GM12878 (cell line): ENCODE data around the gene ANO2. TPM values are rescaled to one million over a fixed set of nuclear protein-coding genes. Genes with fewer than 3 reads are reported as not detected.

ENCODE experiments used
- ATAC-seq: fragments of 200-7000 bp; cut with Tn5 transposase; 3 replicates; pipeline ENCODE4 v1.9.1; 2020; ENCODE audit warnings: mild to moderate bottlenecking, moderate library complexity
- BruUV-seq: library from RNA; stranded (reverse); fragments of 400-500 nt; replicated peaks from 2 replicates; lab custom pipeline; 2021; lab: Mats Ljungman, UMichigan
- CTCF ChIA-PET: fragments of 300-600 bp; sonication (Branson Sonifier 250); formaldehyde crosslinking; extraction: SDS; loops from one replicate; lab custom pipeline; 2021; ENCODE audit warnings: inconsistent platforms; lab: Yijun Ruan, JAX
- POLR2A ChIA-PET: fragments of 350-600 bp; formaldehyde crosslinking; extraction: SDS; loops from one replicate; lab custom pipeline; 2021; ENCODE audit warnings: inconsistent platforms; lab: Charles Lee
- RAD21 ChIA-PET: fragments of 300-600 bp; sonication (Branson Sonifier 250); formaldehyde crosslinking; loops from one replicate; lab custom pipeline; 2023; ENCODE audit warnings: antibody characterized with exemption; ENCODE audit not compliant: unreplicated experiment; lab: Charles Lee
- SMC1A ChIA-PET: fragments of 300-600 bp; sonication (Branson Sonifier 250); formaldehyde crosslinking; loops from one replicate; lab custom pipeline; 2023; ENCODE audit not compliant: unreplicated experiment, uncharacterized antibody; lab: Charles Lee
- DNase-seq: peaks from one replicate; pipeline ENCODE4 v3.0.0-alpha.2; 2011; ENCODE audit warnings: low read depth, low spot score
- FAIRE-seq: peaks from 3 replicates; lab custom pipeline; 2011; peaks lifted over from hg19 to GRCh38; lab: Jason Lieb, UNC
- H2AFZ ChIP-seq: 2 replicates; pipeline ENCODE4 v1.6.0; 2011; ENCODE audit warnings: low read depth, low read length, control low read depth; ENCODE audit not compliant: control insufficient read depth
- H3K27ac ChIP-seq: 2 replicates; pipeline ENCODE4 v1.5.1; 2011; ENCODE audit warnings: control low read depth; ENCODE audit not compliant: control insufficient read depth, insufficient read depth
- H3K27me3 ChIP-seq, 2 experiments: replicated peaks in 1 of 2; 2 replicates each; pipeline versions ENCODE4 v1.6.0 to v1.6.1; 2011; ENCODE audit warnings: low read length in 1 of 2; ENCODE audit not compliant: control insufficient read depth in 2 of 2, insufficient read depth in 2 of 2
- H3K36me3 ChIP-seq, 2 experiments: 2 replicates each; pipeline ENCODE4 v1.5.1; 2011; ENCODE audit warnings: low read length in 1 of 2; ENCODE audit not compliant: control insufficient read depth in 2 of 2, insufficient read depth in 2 of 2
- H3K4me1 ChIP-seq: 2 replicates; pipeline ENCODE4 v1.6.1; 2011; ENCODE audit warnings: mild to moderate bottlenecking, low read length, moderate library complexity, mixed read lengths; ENCODE audit not compliant: control insufficient read depth, insufficient read depth
- H3K4me2 ChIP-seq: 2 replicates; pipeline ENCODE4 v1.6.0; 2011; ENCODE audit warnings: control low read depth; ENCODE audit not compliant: control insufficient read depth, insufficient read depth
- H3K4me3 ChIP-seq: fragments of 200-600 bp; sonication (generic); 2 replicates; pipeline ENCODE4 v1.5.1; 2016
- H3K79me2 ChIP-seq: 2 replicates; pipeline ENCODE4 v1.6.0; 2011; ENCODE audit warnings: low read length; ENCODE audit not compliant: control insufficient read depth, insufficient read depth
- H3K9ac ChIP-seq: 2 replicates; pipeline ENCODE4 v1.8.0; 2011; ENCODE audit warnings: low read length, control low read depth, mixed read lengths; ENCODE audit not compliant: control insufficient read depth, insufficient read depth
- H3K9me3 ChIP-seq: replicated peaks from 3 replicates; pipeline ENCODE4 v1.5.1; 2011; ENCODE audit warnings: mild to moderate bottlenecking, low read length; ENCODE audit not compliant: control insufficient read depth, insufficient read depth
- H4K20me1 ChIP-seq: 2 replicates; pipeline ENCODE4 v1.6.0; 2011; ENCODE audit not compliant: control insufficient read depth, insufficient read depth
- BACH1 ChIP-seq: fragments of 450-650 bp; IDR thresholded peaks from 2 replicates; pipeline ENCODE4 v1.6.1; 2017; ENCODE audit warnings: mild to moderate bottlenecking, borderline replicate concordance
- CBX5 ChIP-seq: sonication (generic); IDR thresholded peaks from 2 replicates; pipeline ENCODE4 v1.6.1; 2016; ENCODE audit warnings: low read depth, moderate library complexity, mild to moderate bottlenecking, inconsistent platforms
- ESRRA ChIP-seq: IDR thresholded peaks from 2 replicates; pipeline ENCODE4 v1.6.1; 2012; ENCODE audit warnings: mild to moderate bottlenecking, low read length, improper control_type of control experiment
- HSF1 ChIP-seq: fragments of 150-350 bp; IDR thresholded peaks from 2 replicates; pipeline ENCODE4 v1.6.1; 2014; ENCODE audit warnings: mild to moderate bottlenecking, low read depth, low read length
- IRF4 ChIP-seq: IDR thresholded peaks from 2 replicates; pipeline ENCODE4 v1.6.1; 2011; ENCODE audit warnings: low read depth, low read length
- IRF5 ChIP-seq: fragments of 450-650 bp; IDR thresholded peaks from 2 replicates; pipeline ENCODE4 v1.6.1; 2017; ENCODE audit warnings: borderline replicate concordance
- PML ChIP-seq: IDR thresholded peaks from 2 replicates; pipeline ENCODE4 v1.6.1; 2012; ENCODE audit warnings: low read length, inconsistent platforms
- RCOR1 ChIP-seq: conservative IDR thresholded peaks from 2 replicates; pipeline ENCODE4 v1.6.1; 2012; ENCODE audit warnings: low read depth, low read length, improper control_type of control experiment
- SRF ChIP-seq, 2 experiments: IDR thresholded peaks; 2 replicates each; pipeline ENCODE4 v1.6.1; 2011; ENCODE audit warnings: low read depth in 2 of 2, low read length in 2 of 2, mild to moderate bottlenecking in 1 of 2, moderate library complexity in 1 of 2
- TCF3 ChIP-seq: IDR thresholded peaks from 2 replicates; pipeline ENCODE4 v1.6.1; 2012; ENCODE audit warnings: low read depth, mild to moderate bottlenecking, low read length, borderline replicate concordance; ENCODE audit not compliant: insufficient read depth
- WGBS: methylation state at CpG from one replicate; pipeline ENCODE4 v1.1.6; 2016; ENCODE audit warnings: low lambda C conversion rate; ENCODE audit not compliant: insufficient replicate concordance, insufficient coverage; ENCODE audit errors: missing lambda C conversion rate; 5-methylcytosine and 5-hydroxymethylcytosine counted together
- in situ Hi-C: fragments of 300-500 bp; cut with MboI; formaldehyde crosslinking; loops from 9 replicates; pipeline ENCODE4 v1.14.3; 2018; ENCODE audit warnings: mixed read lengths
- intact Hi-C: fragments of 100-400 bp; cut with micrococcal nuclease; formaldehyde crosslinking; loops from one replicate; pipeline ENCODE4 v1.14.2; 2022; ENCODE audit not compliant: unreplicated experiment
- polyA plus RNA-seq, 11 experiments: library from polyadenylated mRNA; depleted of rRNA in 4 of 11; unstranded in 6 of 11; stranded (reverse) in 5 of 11; fragments of >200 nt; fragmentation: Nextera tagmentation in 4 of 11; fragmentation: Illumina TruSeq in 1 of 11; extraction: Ambion mirVana in 4 of 11; extraction: Trizol in 1 of 11; gene quantifications; 1 replicate in 1 of 11; 2 replicates in 10 of 11; pipeline versions ENCODE4 v1.2.1 to v1.2.3, GENCODE V29; 2011 to 2016; ENCODE audit warnings: inconsistent platforms in 2 of 11, missing spikeins in 2 of 11, low read depth in 1 of 11
- total RNA-seq, 4 experiments: library from RNA; depleted of rRNA in 3 of 4; stranded (reverse); fragments of >200 nt in 3 of 4; fragmentation: Illumina TruSeq in 1 of 4; extraction: Trizol in 1 of 4; gene quantifications; 2 replicates each; pipeline versions ENCODE4 v1.2.1 to v1.2.3, GENCODE V29; 2013 to 2021
- TF ChIP-seq, protein P1 (sequence below): fragments of 450-650 bp; IDR thresholded peaks from 2 replicates; pipeline ENCODE4 v1.6.1; 2018; ENCODE audit warnings: mild to moderate bottlenecking, low read depth, moderate library complexity; ENCODE audit not compliant: partially characterized antibody
- TF ChIP-seq, protein P2 (sequence below): fragments of 450-650 bp; conservative IDR thresholded peaks from 2 replicates; pipeline ENCODE4 v1.6.1; 2017; ENCODE audit warnings: mild to moderate bottlenecking, moderate library complexity
- TF ChIP-seq, protein P3 (sequence below): fragments of 450-650 bp; IDR thresholded peaks from 2 replicates; pipeline ENCODE4 v1.6.1; 2017; ENCODE audit warnings: mild to moderate bottlenecking, moderate library complexity

The ANO2 gene
- total and polyA plus RNA-seq, 10 of the 15 experiments (the other 5 are each of a cell fraction or from before 2014, with no cell fraction given): not detected

DNA sequence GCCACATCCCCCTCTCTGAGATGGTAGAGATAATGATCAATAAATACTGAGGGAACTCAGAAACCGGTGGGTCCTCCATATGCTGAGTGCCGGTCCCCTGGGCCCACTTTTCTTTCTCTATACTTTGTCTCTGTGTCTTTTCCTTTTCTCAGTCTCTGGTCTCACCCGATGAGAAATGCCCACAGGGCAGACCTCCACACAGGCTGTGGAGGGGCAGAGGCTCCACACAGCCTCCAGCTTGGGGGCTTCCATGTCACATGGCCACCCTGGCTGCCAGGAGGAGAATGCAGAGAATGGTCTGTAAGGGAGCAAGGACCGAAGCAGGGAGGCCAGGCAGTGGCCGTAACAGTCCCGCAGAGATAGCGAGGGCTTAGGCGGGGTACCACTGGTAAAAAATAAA is 407.3 kb downstream of the ANO2 start:
- Histone ChIP-seq H3K4me2 (no peak overlapping the region), H3K27me3 (no peaks in the 10 kb centered on the region; a peak in 1 of 4 replicates), H3K4me1 (no peaks in the 10 kb centered on the region), H3K27ac (no peak overlapping the region), H4K20me1 (no peaks in the 10 kb centered on the region), H3K36me3 (no peaks in the 10 kb centered on the region), H3K9me3 (no peaks in the 10 kb centered on the region), H3K4me3 (no peak overlapping the region), H3K9ac (no peak overlapping the region), H2AFZ (no peak overlapping the region), H3K79me2 (no peaks in the 10 kb centered on the region)
- SMC1A ChIA-PET: interaction anchor here (0.9 kb wide), 1 partner anchor 13 kb away, joined by 4 read pairs; no protein-coding TSS in a partner anchor
- CTCF ChIA-PET: no interaction called here
- no peak for ATAC-seq
- intact Hi-C loops: no loop called here
- FAIRE-seq: no peak
- whole genome bisulfite sequencing: 47% methylated on average over 8 of the region's 8 CpGs
- POLR2A ChIA-PET: no interaction called here
- in situ Hi-C loops: no loop called here
- no TSS peak for BruUV-seq
- RAD21 ChIA-PET: no interaction called here
- no peak for DNase-seq
- TF ChIP-seq ESRRA (no peak), RCOR1 (no peak), CBX5 (no peak), HSF1 (no peak), PML (no peak), BACH1 (no peak), IRF5 (no peak), IRF4 (no peak), SRF (IDR thresholded peaks at IDR 0.05; ENCODE audit: low read depth in 2 of 2, low read length in 2 of 2) (no peak), TCF3 (no peak)
- TF ChIP-seq, protein P1, sequence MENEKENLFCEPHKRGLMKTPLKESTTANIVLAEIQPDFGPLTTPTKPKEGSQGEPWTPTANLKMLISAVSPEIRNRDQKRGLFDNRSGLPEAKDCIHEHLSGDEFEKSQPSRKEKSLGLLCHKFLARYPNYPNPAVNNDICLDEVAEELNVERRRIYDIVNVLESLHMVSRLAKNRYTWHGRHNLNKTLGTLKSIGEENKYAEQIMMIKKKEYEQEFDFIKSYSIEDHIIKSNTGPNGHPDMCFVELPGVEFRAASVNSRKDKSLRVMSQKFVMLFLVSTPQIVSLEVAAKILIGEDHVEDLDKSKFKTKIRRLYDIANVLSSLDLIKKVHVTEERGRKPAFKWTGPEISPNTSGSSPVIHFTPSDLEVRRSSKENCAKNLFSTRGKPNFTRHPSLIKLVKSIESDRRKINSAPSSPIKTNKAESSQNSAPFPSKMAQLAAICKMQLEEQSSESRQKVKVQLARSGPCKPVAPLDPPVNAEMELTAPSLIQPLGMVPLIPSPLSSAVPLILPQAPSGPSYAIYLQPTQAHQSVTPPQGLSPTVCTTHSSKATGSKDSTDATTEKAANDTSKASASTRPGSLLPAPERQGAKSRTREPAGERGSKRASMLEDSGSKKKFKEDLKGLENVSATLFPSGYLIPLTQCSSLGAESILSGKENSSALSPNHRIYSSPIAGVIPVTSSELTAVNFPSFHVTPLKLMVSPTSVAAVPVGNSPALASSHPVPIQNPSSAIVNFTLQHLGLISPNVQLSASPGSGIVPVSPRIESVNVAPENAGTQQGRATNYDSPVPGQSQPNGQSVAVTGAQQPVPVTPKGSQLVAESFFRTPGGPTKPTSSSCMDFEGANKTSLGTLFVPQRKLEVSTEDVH: no peak
- TF ChIP-seq, protein P2, sequence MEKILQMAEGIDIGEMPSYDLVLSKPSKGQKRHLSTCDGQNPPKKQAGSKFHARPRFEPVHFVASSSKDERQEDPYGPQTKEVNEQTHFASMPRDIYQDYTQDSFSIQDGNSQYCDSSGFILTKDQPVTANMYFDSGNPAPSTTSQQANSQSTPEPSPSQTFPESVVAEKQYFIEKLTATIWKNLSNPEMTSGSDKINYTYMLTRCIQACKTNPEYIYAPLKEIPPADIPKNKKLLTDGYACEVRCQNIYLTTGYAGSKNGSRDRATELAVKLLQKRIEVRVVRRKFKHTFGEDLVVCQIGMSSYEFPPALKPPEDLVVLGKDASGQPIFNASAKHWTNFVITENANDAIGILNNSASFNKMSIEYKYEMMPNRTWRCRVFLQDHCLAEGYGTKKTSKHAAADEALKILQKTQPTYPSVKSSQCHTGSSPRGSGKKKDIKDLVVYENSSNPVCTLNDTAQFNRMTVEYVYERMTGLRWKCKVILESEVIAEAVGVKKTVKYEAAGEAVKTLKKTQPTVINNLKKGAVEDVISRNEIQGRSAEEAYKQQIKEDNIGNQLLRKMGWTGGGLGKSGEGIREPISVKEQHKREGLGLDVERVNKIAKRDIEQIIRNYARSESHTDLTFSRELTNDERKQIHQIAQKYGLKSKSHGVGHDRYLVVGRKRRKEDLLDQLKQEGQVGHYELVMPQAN: no peak
- TF ChIP-seq, protein P3, sequence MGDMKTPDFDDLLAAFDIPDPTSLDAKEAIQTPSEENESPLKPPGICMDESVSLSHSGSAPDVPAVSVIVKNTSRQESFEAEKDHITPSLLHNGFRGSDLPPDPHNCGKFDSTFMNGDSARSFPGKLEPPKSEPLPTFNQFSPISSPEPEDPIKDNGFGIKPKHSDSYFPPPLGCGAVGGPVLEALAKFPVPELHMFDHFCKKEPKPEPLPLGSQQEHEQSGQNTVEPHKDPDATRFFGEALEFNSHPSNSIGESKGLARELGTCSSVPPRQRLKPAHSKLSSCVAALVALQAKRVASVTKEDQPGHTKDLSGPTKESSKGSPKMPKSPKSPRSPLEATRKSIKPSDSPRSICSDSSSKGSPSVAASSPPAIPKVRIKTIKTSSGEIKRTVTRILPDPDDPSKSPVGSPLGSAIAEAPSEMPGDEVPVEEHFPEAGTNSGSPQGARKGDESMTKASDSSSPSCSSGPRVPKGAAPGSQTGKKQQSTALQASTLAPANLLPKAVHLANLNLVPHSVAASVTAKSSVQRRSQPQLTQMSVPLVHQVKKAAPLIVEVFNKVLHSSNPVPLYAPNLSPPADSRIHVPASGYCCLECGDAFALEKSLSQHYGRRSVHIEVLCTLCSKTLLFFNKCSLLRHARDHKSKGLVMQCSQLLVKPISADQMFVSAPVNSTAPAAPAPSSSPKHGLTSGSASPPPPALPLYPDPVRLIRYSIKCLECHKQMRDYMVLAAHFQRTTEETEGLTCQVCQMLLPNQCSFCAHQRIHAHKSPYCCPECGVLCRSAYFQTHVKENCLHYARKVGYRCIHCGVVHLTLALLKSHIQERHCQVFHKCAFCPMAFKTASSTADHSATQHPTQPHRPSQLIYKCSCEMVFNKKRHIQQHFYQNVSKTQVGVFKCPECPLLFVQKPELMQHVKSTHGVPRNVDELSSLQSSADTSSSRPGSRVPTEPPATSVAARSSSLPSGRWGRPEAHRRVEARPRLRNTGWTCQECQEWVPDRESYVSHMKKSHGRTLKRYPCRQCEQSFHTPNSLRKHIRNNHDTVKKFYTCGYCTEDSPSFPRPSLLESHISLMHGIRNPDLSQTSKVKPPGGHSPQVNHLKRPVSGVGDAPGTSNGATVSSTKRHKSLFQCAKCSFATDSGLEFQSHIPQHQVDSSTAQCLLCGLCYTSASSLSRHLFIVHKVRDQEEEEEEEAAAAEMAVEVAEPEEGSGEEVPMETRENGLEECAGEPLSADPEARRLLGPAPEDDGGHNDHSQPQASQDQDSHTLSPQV: no peak
